ENCODE measurements around the gene TNNI3. TPM values are rescaled to one million over a fixed set of nuclear protein-coding genes. Genes with fewer than 3 reads are reported as not detected.
A peak's percentile ranks its signal among the peaks of the same experiment; 100 is the strongest.

TNNI3 gene
- total and polyA plus RNA-seq, 12 donors, result 3,000 to 45,177 (median 9,464) TPM

DNA sequence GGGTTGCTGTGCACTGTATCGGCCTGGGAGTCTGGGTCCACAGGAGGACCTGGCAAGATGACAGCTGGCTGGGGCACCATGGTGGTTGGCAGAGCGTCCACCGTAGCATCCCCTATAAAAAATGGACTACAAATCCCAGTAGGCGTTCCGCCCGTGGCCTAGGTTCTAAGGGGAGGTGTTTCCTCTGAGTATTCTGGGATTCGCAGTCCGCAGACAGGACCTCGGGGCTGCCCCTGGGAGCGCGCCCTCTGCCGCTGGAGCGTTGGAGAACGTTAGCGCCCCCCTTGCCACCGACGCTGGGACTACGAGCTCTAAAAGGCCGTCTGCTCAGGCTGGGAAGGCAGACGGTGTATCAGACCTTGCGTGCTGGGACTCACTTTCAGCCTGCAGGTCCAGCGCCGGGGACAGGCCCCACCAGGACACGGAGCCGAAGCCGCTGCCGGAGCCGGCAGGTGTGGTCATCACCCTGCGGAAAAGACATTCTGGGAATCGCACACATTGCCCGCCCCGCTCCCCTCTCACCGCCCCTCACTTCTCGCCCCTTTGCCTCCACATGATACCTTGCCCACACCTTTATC is 8.5 kb upstream of the TNNI3 start:
- Histone ChIP-seq H3K9me3 (no peaks in the 10 kb centered on the region), H3K4me3 (peak overlapping the region in 9 of 10 donors; percentile 25 to 54 (median 48)), H3K27ac (peak overlapping the region in 2 of 10 donors; percentile 45 to 51), H3K4me1 (peaks cover 0 to 30% (median 19%) of the 10 kb centered on the region in 9 donors), H3K27me3 (peaks cover 9 to 98% (median 86%) of the 10 kb centered on the region in 7 donors), H3K36me3 (peaks cover 0 to 30% (median 0%) of the 10 kb centered on the region in 9 donors)
- DNase-seq, result peak; percentile 54 to 70
- intact Hi-C loops (cut with DNase I), result no loop called here
- peak; percentile 48 to 89 (median 85) for ATAC-seq
- TF ChIP-seq, protein P1, sequence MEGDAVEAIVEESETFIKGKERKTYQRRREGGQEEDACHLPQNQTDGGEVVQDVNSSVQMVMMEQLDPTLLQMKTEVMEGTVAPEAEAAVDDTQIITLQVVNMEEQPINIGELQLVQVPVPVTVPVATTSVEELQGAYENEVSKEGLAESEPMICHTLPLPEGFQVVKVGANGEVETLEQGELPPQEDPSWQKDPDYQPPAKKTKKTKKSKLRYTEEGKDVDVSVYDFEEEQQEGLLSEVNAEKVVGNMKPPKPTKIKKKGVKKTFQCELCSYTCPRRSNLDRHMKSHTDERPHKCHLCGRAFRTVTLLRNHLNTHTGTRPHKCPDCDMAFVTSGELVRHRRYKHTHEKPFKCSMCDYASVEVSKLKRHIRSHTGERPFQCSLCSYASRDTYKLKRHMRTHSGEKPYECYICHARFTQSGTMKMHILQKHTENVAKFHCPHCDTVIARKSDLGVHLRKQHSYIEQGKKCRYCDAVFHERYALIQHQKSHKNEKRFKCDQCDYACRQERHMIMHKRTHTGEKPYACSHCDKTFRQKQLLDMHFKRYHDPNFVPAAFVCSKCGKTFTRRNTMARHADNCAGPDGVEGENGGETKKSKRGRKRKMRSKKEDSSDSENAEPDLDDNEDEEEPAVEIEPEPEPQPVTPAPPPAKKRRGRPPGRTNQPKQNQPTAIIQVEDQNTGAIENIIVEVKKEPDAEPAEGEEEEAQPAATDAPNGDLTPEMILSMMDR (IDR thresholded peaks at IDR 0.05), result peak in 8 of 9 donors; percentile 24 to 67 (median 48)
- WGBS, 2 donors, result 2% methylated on average over 34 of the region's 34 CpGs

DNA sequence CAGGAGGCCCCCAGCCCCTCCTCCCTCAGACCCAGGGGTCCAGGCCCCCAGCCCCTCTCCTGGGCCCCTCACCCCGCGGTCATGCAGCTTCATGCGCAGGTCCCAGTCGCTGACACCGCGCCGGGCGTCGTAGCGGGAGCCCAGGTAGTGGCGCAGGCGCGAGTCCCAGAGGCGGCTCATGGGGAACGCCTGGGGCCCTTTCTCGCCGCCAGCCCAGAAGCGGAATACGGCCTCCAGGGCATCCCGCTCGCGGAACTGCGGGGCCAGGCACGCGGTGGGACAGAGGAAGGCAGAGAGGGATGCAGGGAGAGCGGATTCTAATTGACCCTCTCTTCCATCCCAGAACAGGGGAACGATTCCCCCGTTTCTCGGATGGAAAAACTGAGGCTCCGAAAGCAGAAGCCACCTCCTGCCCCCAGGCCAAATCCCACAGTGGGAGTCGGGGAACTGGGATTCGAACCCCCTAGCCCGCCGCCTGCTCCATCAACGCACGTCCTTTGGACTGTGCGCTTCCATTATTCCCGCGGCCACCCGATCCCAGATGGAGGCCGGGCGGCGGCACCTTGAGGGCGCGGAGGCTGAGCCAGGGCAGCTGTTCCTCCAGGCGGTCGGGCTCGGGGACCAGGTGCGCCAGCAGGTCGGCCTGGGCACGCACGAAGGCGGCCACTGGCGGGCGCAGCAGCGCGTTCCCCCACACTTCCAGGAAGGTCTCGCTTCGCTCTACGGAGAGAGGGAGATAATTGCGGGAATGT is 4.2 kb upstream of the TNNI3 start:
- intact Hi-C loops (cut with DNase I), result no loop called here
- H3K4me1 ChIP-seq, result peaks cover 0 to 49% (median 28%) of the 10 kb centered on the region in 9 donors
- peak overlapping the region in 1 of 10 donors; percentile 60 for H3K4me3 ChIP-seq
- TF ChIP-seq, protein P1 (IDR thresholded peaks at IDR 0.05), result no peak
- H3K9me3 ChIP-seq, result no peaks in the 10 kb centered on the region
- no peak for ATAC-seq
- 42 to 49% methylated on average over 61 of the region's 61 CpGs for WGBS, 2 donors
- H3K27me3 ChIP-seq, result peaks cover 0 to 83% (median 61%) of the 10 kb centered on the region in 7 donors
- peaks cover 0 to 39% (median 0%) of the 10 kb centered on the region in 9 donors for H3K36me3 ChIP-seq
- no peak for DNase-seq
- no peak overlapping the region for H3K27ac ChIP-seq

DNA sequence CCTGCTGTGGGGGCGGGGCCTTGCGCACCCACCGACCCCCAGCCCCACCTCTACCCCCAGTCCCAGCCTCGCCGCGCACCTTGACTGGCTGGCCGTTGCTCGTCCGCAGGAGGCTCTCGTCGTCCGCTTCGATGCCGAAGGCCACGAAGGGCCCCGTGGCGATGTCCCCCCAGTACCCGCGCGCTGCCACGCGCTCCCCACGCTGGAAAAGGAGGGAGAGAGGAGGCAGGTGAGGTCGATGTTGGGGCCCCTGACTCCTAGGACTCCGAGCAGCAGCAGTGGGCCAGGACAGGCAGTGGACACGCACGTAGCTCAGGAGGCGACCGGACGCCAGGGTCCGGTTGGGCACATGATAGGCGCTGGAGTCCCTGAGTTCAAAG is 3.4 kb upstream of the TNNI3 start:
- intact Hi-C loops (cut with DNase I), result no loop called here
- Histone ChIP-seq H3K36me3 (peaks cover 0 to 46% (median 0%) of the 10 kb centered on the region in 9 donors), H3K27ac (peak overlapping the region in 2 of 10 donors; percentile 25 to 30), H3K4me3 (peak overlapping the region in 5 of 10 donors; percentile 52 to 60 (median 58)), H3K27me3 (peaks cover 0 to 83% (median 61%) of the 10 kb centered on the region in 7 donors), H3K4me1 (peaks cover 0 to 44% (median 20%) of the 10 kb centered on the region in 9 donors), H3K9me3 (no peaks in the 10 kb centered on the region)
- TF ChIP-seq, protein P1 (IDR thresholded peaks at IDR 0.05), result no peak
- 25 to 27% methylated on average over 32 of the region's 32 CpGs for WGBS, 2 donors
- DNase-seq, result no peak
- no peak for ATAC-seq

DNA sequence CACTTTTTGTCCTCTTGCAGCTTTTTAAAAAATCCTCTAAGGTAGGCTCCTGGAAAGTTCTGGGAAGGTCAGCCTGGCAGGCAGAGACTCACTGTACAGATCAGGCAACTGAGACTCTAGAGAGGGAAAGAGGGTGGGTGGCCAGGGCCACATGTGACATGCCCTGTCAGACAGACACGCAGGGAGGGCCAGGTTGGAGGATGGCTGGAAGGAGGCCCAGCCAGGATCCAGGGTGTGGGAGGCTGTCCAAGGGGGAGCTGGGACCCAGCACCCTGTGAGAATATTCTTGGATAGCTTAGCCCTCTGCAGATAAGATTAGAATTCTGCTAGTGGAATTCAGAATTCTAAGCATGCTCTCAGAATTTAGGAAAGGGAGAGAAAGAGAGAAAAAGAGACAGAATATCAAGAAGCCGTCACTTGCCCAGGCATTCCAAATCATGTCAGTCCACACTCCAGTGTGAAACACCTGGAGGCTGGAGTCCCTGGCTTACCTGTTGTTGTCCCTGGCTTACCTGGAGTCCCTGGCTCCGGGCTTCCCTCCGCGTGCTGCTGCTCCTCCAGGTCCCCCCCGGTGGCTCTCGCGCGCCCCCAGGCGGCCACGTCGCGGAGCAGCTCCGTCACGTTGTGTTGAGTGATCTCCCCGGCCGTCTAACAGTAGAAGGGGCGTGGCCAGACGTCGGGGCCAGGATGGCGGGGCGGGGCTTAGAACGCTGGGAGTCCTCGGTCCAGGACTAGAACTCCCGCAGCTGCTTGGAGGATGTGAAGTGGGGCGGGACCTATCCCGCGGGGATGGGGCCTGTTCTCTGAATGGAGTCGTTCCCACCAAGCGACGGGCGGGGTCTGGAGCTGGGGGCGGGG is 2.8 kb upstream of the TNNI3 start:
- peak overlapping the region in 9 of 10 donors; percentile 3 to 60 (median 52) for H3K4me3 ChIP-seq

More for the DNA sequence above, 2.8 kb upstream of the TNNI3 start:
- H3K36me3 ChIP-seq, result peaks cover 0 to 48% (median 0%) of the 10 kb centered on the region in 9 donors
- TF ChIP-seq, protein P1 (IDR thresholded peaks at IDR 0.05), result peak; percentile 74 to 89 (median 86)
- H3K27me3 ChIP-seq, result peaks cover 0 to 79% (median 56%) of the 10 kb centered on the region in 7 donors
- H3K4me1 ChIP-seq, result peaks cover 0 to 41% (median 15%) of the 10 kb centered on the region in 9 donors
- H3K27ac ChIP-seq, result peak overlapping the region in 7 of 10 donors; percentile 71 to 100 (median 95)
- 3 to 4% methylated on average over 32 to 33 of the region's 33 CpGs for WGBS, 2 donors
- intact Hi-C loops (cut with DNase I), result no loop called here
- ATAC-seq (peak; percentile 20 to 62 (median 56)), DNase-seq (peak; percentile 84 to 87)
- H3K9me3 ChIP-seq, result no peaks in the 10 kb centered on the region

Data from heart right ventricle (tissue), 16 donors.